AG09319 (cell line): ENCODE measurements around the gene STARD9.
"Not testable (repeated sequence)": the region's sequence is repeated elsewhere in the genome, so short reads cannot be mapped to it uniquely, and the experiment has no call there.

Experiments
- DNase-seq: peaks from one replicate; pipeline ENCODE4 v3.0.0-alpha.2; 2010; ENCODE audit warnings: low read depth; ENCODE audit errors: extremely low read depth
- TF ChIP-seq, protein P1 (sequence below): IDR thresholded peaks from 2 replicates; pipeline ENCODE4 v1.5.1; 2011; ENCODE audit warnings: low read depth, mild to moderate bottlenecking, inconsistent platforms, low read length, moderate library complexity

STARD9 gene

GRCh38 chr15:42675021-42675420, 99.6 kb downstream of the STARD9 start:
- TF ChIP-seq, protein P1, sequence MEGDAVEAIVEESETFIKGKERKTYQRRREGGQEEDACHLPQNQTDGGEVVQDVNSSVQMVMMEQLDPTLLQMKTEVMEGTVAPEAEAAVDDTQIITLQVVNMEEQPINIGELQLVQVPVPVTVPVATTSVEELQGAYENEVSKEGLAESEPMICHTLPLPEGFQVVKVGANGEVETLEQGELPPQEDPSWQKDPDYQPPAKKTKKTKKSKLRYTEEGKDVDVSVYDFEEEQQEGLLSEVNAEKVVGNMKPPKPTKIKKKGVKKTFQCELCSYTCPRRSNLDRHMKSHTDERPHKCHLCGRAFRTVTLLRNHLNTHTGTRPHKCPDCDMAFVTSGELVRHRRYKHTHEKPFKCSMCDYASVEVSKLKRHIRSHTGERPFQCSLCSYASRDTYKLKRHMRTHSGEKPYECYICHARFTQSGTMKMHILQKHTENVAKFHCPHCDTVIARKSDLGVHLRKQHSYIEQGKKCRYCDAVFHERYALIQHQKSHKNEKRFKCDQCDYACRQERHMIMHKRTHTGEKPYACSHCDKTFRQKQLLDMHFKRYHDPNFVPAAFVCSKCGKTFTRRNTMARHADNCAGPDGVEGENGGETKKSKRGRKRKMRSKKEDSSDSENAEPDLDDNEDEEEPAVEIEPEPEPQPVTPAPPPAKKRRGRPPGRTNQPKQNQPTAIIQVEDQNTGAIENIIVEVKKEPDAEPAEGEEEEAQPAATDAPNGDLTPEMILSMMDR = no peak

GRCh38 chr15:42679285-42680141, 104.1 kb downstream of the STARD9 start:
- TF ChIP-seq, protein P1 = no peak
- no peak for DNase-seq

More at GRCh38 chr15:42675021-42675420, 99.6 kb downstream of the STARD9 start:
- DNase-seq = no peak

DNA sequence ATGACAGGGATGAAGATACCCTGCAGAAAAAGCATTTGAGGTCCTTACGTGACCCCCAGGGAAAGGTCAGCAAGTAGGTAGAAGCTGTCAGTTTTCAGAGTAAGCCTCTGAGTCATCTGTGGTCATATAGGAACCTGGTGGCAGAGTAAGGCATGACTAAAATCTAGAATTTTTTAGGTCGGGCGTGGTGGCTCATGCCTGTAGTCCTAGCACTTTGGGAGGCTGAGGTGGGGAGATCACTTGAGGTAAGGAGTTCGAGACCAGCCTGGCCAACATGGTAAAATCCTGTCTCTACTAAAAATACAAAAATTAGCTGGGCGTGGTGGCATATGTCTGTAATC, 104.7 kb downstream of the STARD9 start:
- DNase-seq = not testable (repeated sequence)

GRCh38 chr15:42681119-42681518, 105.7 kb downstream of the STARD9 start:
- TF ChIP-seq, protein P1 = no peak

GRCh38 chr15:42686281-42686680, 110.9 kb downstream of the STARD9 start:
- no peak for DNase-seq
- TF ChIP-seq, protein P1 = no peak

More at GRCh38 chr15:42681119-42681518, 105.7 kb downstream of the STARD9 start:
- DNase-seq = no peak

DNA sequence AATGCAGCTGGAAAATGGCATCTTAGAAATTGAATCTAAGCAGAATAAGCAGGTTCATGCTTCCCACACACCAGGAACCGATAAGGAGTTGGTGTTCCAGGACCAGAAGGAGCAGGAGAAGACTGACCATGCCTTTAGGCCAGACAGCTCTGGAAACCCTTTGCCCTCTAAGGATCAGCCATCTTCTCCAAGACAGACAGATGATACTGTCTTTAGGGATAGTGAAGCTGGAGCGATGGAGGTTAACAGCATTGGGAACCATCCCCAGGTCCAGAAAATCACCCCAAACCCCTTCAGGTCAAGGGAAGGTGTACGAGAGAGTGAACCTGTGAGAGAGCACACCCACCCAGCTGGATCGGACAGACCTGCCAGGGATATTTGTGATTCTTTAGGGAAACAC, 112.3 kb downstream of the STARD9 start:
- no peak for DNase-seq
- TF ChIP-seq, protein P1 = no peak

GRCh38 chr15:42688301-42688700, 112.9 kb downstream of the STARD9 start:
- DNase-seq = no peak

More at GRCh38 chr15:42688301-42688700, 112.9 kb downstream of the STARD9 start:
- TF ChIP-seq, protein P1 = no peak
